Osteoblast (primary cell): Measurements from ENCODE around the gene NOG. TPM values are rescaled to one million over a fixed set of nuclear protein-coding genes. Genes with fewer than 3 reads are reported as not detected.

ENCODE experiments used
- DNase-seq: peaks from one replicate; pipeline ENCODE4 v3.0.0; 2011; ENCODE audit warnings: low spot score, mixed read lengths; ENCODE audit not compliant: insufficient read length; ENCODE audit errors: missing footprints
- H2AFZ ChIP-seq: 2 replicates; pipeline ENCODE4 v1.6.0; 2011; ENCODE audit warnings: mild to moderate bottlenecking, low read length
- H3K27ac ChIP-seq: 2 replicates; pipeline ENCODE4 v1.5.1; 2011; ENCODE audit warnings: mild to moderate bottlenecking, low read depth, low read length, moderate library complexity
- H3K27me3 ChIP-seq: 2 replicates; pipeline ENCODE4 v1.6.0; 2012; ENCODE audit warnings: mild to moderate bottlenecking, control low read depth, inconsistent platforms, low read length, moderate library complexity; ENCODE audit not compliant: insufficient read depth
- H3K36me3 ChIP-seq: 2 replicates; pipeline ENCODE4 v1.5.1; 2011; ENCODE audit warnings: mild to moderate bottlenecking, low read length, control low read depth, moderate library complexity; ENCODE audit not compliant: insufficient read depth
- H3K4me1 ChIP-seq: 2 replicates; pipeline ENCODE4 v1.5.1; 2011; ENCODE audit warnings: mild to moderate bottlenecking, low read length, control low read depth, moderate library complexity; ENCODE audit not compliant: insufficient read depth
- H3K4me2 ChIP-seq: 2 replicates; pipeline ENCODE4 v1.6.0; 2011; ENCODE audit warnings: mild to moderate bottlenecking, low read length; ENCODE audit not compliant: insufficient read depth
- H3K4me3 ChIP-seq: fragments of 200-600 bp; sonication (generic); 3 replicates; pipeline ENCODE4 v1.5.1; 2012; ENCODE audit warnings: mild to moderate bottlenecking, low read length, inconsistent platforms; ENCODE audit not compliant: insufficient read depth
- H3K79me2 ChIP-seq: 2 replicates; pipeline ENCODE4 v1.6.0; 2012; ENCODE audit warnings: mild to moderate bottlenecking, low read length, control low read depth, inconsistent platforms; ENCODE audit not compliant: insufficient read depth
- H3K9me3 ChIP-seq: 2 replicates; pipeline ENCODE4 v1.5.1; 2011; ENCODE audit warnings: low read depth, low read length, control low read depth
- H4K20me1 ChIP-seq: 2 replicates; pipeline ENCODE4 v1.6.0; 2012; ENCODE audit warnings: mild to moderate bottlenecking, low read length, control low read depth; ENCODE audit not compliant: insufficient read depth
- CTCF ChIP-seq: IDR thresholded peaks from 2 replicates; pipeline ENCODE4 v1.5.1; 2011; ENCODE audit warnings: mild to moderate bottlenecking, low read depth, low read length, moderate library complexity; ENCODE audit errors: extremely low read depth
- total RNA-seq: library from RNA; depleted of rRNA; stranded (reverse); fragments of >200 nt; gene quantifications from 2 replicates; pipeline ENCODE4 v1.2.3, GENCODE V29; 2012

NOG gene
- total RNA-seq, 1 donor = 0.72 TPM

- Histone ChIP-seq H3K27ac (no peak overlapping the region), H4K20me1 (no peaks in the 10 kb centered on the region), H3K4me1 (peaks cover 16% of the 10 kb centered on the region), H2AFZ (no peak overlapping the region), H3K4me2 (peak overlapping the region; percentile 79), H3K79me2 (no peaks in the 10 kb centered on the region), H3K4me3 (peak overlapping the region; percentile 53), H3K27me3 (peaks cover 37% of the 10 kb centered on the region), H3K9me3 (no peaks in the 10 kb centered on the region), H3K36me3 (no peaks in the 10 kb centered on the region)
- no peak for TF ChIP-seq CTCF
- DNase-seq = peak; percentile 69
These were observed 3.4 kb downstream of the NOG start for GRCh38 chr17:56596691-56597494.

- Histone ChIP-seq H3K27me3 (peaks cover 37% of the 10 kb centered on the region), H3K79me2 (no peaks in the 10 kb centered on the region), H3K4me1 (peaks cover 16% of the 10 kb centered on the region), H3K27ac (no peak overlapping the region), H3K36me3 (no peaks in the 10 kb centered on the region), H2AFZ (no peak overlapping the region), H3K4me2 (peak overlapping the region; percentile 79), H3K9me3 (no peaks in the 10 kb centered on the region), H4K20me1 (no peaks in the 10 kb centered on the region), H3K4me3 (peak overlapping the region; percentile 53)
- DNase-seq = no peak
- TF ChIP-seq CTCF = no peak
These were observed 4.0 kb downstream of the NOG start for GRCh38 chr17:56597495-56597990.

DNA sequence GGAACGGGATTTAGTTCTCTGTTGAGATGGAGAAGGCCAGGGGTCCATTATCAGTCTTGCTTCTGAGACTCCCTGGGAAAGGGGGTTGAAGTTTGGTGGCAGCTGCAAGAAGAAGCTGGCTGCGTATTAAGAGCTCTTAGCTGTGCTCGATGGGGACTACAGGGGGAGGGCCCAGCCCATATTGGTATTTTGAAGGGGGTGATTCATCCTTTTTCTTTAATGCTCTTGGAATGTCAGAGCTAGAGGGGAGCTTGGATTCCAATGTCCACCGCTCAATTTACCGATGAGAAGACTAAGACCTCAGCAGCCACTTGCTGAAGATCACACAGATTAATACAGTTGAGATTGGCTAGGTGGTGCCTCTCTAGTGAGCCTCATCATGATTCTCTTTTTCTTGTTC lies 5.0 kb downstream of the NOG start:
- H4K20me1 ChIP-seq = no peaks in the 10 kb centered on the region
- no peak overlapping the region for H3K27ac ChIP-seq
- peaks cover 12% of the 10 kb centered on the region for H3K4me1 ChIP-seq
- no peaks in the 10 kb centered on the region for H3K36me3 ChIP-seq
- H2AFZ ChIP-seq = no peak overlapping the region
- H3K79me2 ChIP-seq = no peaks in the 10 kb centered on the region
- TF ChIP-seq CTCF = no peak
- H3K9me3 ChIP-seq = no peaks in the 10 kb centered on the region
- H3K27me3 ChIP-seq = peaks cover 37% of the 10 kb centered on the region
- peak; percentile 68 for DNase-seq
- no peak overlapping the region for H3K4me2 ChIP-seq
- H3K4me3 ChIP-seq = no peak overlapping the region

- no peak overlapping the region for H3K4me2 ChIP-seq
- no peak overlapping the region for H3K4me3 ChIP-seq
- H4K20me1 ChIP-seq = no peaks in the 10 kb centered on the region
- H2AFZ ChIP-seq = no peak overlapping the region
- no peaks in the 10 kb centered on the region for H3K36me3 ChIP-seq
- no peaks in the 10 kb centered on the region for H3K9me3 ChIP-seq
- peaks cover 37% of the 10 kb centered on the region for H3K27me3 ChIP-seq
- no peak overlapping the region for H3K27ac ChIP-seq
- DNase-seq = no peak
- no peak for TF ChIP-seq CTCF
- H3K4me1 ChIP-seq = peaks cover 12% of the 10 kb centered on the region
- no peaks in the 10 kb centered on the region for H3K79me2 ChIP-seq
These were observed 5.6 kb downstream of the NOG start for GRCh38 chr17:56599088-56599487.
